HepG2 (cell line): ENCODE data around the gene PCSK7. TPM values are rescaled to one million over a fixed set of nuclear protein-coding genes. Genes with fewer than 3 reads are reported as not detected.

ENCODE experiments used
- CAMTA2 ChIP-seq: sonication (generic); formaldehyde crosslinking; IDR thresholded peaks from 2 replicates; pipeline ENCODE4 v1.4.0; 2020; ENCODE audit warnings: mild to moderate bottlenecking, missing genetic modification reagents, borderline replicate concordance
- HNF1A ChIP-seq, 2 experiments: sonication (generic) in 1 of 2; formaldehyde crosslinking in 1 of 2; IDR thresholded peaks; 2 replicates each; pipeline versions ENCODE4 v1.4.0 to v1.6.1; 2016 to 2020; ENCODE audit warnings: borderline replicate concordance in 1 of 2, low read depth in 1 of 2, mild to moderate bottlenecking in 1 of 2, missing genetic modification reagents in 1 of 2
- HNF4A ChIP-seq: sonication (generic); formaldehyde crosslinking; IDR thresholded peaks from 2 replicates; pipeline ENCODE4 v1.4.0; 2020; ENCODE audit warnings: missing genetic modification reagents
- KIAA2018 ChIP-seq: sonication (generic); formaldehyde crosslinking; IDR thresholded peaks from 2 replicates; pipeline ENCODE4 v1.5.0; 2020; ENCODE audit warnings: mild to moderate bottlenecking, missing genetic modification reagents, borderline replicate concordance
- TBP ChIP-seq: sonication (generic); formaldehyde crosslinking; IDR thresholded peaks from 2 replicates; pipeline ENCODE4 v1.5.0; 2020; ENCODE audit warnings: missing genetic modification reagents
- THAP9 ChIP-seq: sonication (generic); formaldehyde crosslinking; IDR thresholded peaks from 2 replicates; pipeline ENCODE4; 2020; ENCODE audit warnings: missing genetic modification reagents, mild to moderate bottlenecking, borderline replicate concordance
- ZNF17 ChIP-seq: sonication (generic); formaldehyde crosslinking; IDR thresholded peaks from 2 replicates; pipeline ENCODE4 v1.5.0; 2020; ENCODE audit warnings: mild to moderate bottlenecking, missing genetic modification reagents
- ZNF20 ChIP-seq: sonication (generic); formaldehyde crosslinking; IDR thresholded peaks from 2 replicates; pipeline ENCODE4 v1.4.0; 2020; ENCODE audit warnings: mild to moderate bottlenecking, moderate library complexity, missing genetic modification reagents
- ZNF546 ChIP-seq: sonication (generic); formaldehyde crosslinking; conservative IDR thresholded peaks from 2 replicates; pipeline ENCODE4 v1.8.1; 2023; ENCODE audit warnings: mild to moderate bottlenecking, missing genetic modification reagents
- polyA plus RNA-seq, 8 experiments: library from polyadenylated mRNA; depleted of rRNA in 3 of 8; stranded (reverse) in 7 of 8; unstranded in 1 of 8; fragments of >200 nt; fragmentation: Illumina TruSeq in 4 of 8; extraction: Trizol in 4 of 8; gene quantifications; 2 replicates each; pipeline versions ENCODE4 v1.2.1 to v1.2.3, GENCODE V29; 2011 to 2016; ENCODE audit warnings: low read depth in 4 of 8, missing spikeins in 1 of 8, mixed read lengths in 1 of 8; ENCODE audit not compliant: insufficient read depth in 1 of 8
- total RNA-seq, 5 experiments: library from RNA; depleted of rRNA; stranded (reverse); fragments of >200 nt; fragmentation: Illumina TruSeq; extraction: Trizol; gene quantifications; 2 replicates each; pipeline ENCODE4 v1.2.3, GENCODE V29; 2016; ENCODE audit warnings: low read depth in 1 of 5

PCSK7 gene
- total and polyA plus RNA-seq, 2 of the 13 experiments (the other 11 are each of a cell fraction or from before 2014, with no cell fraction given): 13.4 to 13.8 TPM

DNA sequence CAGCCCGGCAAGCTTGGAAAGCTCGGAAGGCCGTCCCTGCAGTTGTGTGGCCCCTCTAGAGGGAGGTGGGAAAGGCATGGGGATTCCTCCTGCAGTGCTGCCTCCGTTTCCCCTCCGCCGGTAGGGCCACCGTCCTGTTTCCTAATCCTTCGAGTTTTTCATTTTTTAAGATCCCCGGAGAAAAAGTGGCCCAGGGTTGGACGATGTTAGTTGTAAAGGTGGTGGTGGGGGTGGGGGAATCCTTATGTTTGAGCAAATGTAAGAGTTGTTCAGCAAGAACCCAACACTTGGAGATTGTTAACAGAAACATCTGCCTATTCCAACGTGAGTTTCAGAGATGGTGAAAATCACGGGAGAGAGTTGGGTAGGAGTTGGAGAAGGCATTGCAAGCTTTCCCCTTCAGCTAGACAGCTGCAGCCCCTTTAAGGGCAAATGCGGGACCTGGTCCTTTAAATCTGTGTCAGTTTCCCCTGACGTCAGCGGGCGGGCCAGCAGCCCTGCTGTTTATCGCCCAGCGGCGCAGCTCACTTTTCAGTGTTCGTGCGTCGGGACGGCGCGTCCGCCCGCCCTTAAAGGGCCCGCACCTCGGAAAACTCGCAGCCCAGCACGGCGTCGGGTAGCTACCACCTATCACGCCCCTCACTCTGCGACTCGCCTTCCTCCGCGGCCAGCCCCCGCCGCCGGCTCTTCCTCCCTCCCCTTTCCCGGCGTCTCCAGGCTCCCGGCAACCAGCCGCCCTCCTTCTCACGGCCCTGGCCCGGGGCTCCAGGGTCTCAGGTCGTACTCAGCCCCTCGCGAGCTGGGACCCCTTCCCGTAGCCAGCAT is 53.5 kb downstream of the PCSK7 start, which contains the start of gene SIDT2 (continued):
- no peak for TF ChIP-seq KIAA2018 (CRISPR knock-in tag)
- no peak for TF ChIP-seq CAMTA2
- no peak for TF ChIP-seq HNF1A (IDR thresholded peaks at IDR 0.05; ENCODE audit: low read depth)
- peak; percentile 37; the same call in 1 of the 2 replicates for TF ChIP-seq HNF1A (CRISPR knock-in tag; IDR thresholded peaks at IDR 0.05; ENCODE audit: borderline replicate concordance)
- TF ChIP-seq ZNF546: no peak
- peak; percentile 6; the same call in 1 of the 2 replicates for TF ChIP-seq THAP9
- no peak for TF ChIP-seq TBP (CRISPR knock-in tag)
- peak; percentile 12; the same call in 1 of the 2 replicates for TF ChIP-seq HNF4A
- no peak for TF ChIP-seq ZNF17 (CRISPR knock-in tag)
- no peak for TF ChIP-seq ZNF20 (CRISPR knock-in tag)
